B cell (primary cell): ENCODE data around the gene TAGLN2. TPM values are rescaled to one million over a fixed set of nuclear protein-coding genes. Genes with fewer than 3 reads are reported as not detected.

Experiments used
- ATAC-seq: fragments of 200-7000 bp; cut with Tn5 transposase; one replicate; pipeline ENCODE4 v1.10.0; 2021; ENCODE audit warnings: low read depth, mild to moderate bottlenecking, moderate number of reproducible peaks, moderate library complexity
- CTCF ChIA-PET: fragments of 350-600 bp; sonication (Branson Sonifier 250); formaldehyde crosslinking; loops from one replicate; lab custom pipeline; 2021; ENCODE audit warnings: antibody characterized with exemption, inconsistent platforms; lab: Charles Lee
- POLR2A ChIA-PET: fragments of 350-600 bp; sonication (Branson Sonifier 250); formaldehyde crosslinking; loops from one replicate; lab custom pipeline; 2021; ENCODE audit warnings: antibody characterized with exemption; lab: Charles Lee
- DNase-seq: peaks from one replicate; pipeline ENCODE4 v3.0.0; 2013
- H2AFZ ChIP-seq: 2 replicates; pipeline ENCODE4 v1.6.1; 2012; ENCODE audit warnings: mild to moderate bottlenecking, low read depth, low read length; ENCODE audit not compliant: insufficient read depth, poor library complexity, severe bottlenecking
- H3K27ac ChIP-seq, 2 donors: 1 replicate in 1 of 2; 2 replicates in 1 of 2; pipeline ENCODE4 v1.5.1; 2012 to 2013; ENCODE audit warnings: low read length in 2 of 2, mild to moderate bottlenecking in 2 of 2, moderate library complexity in 1 of 2
- H3K27me3 ChIP-seq, 4 experiments: fragments of 200-600 bp in 1 of 4; sonication (generic) in 1 of 4; replicated peaks in 1 of 4; 1 replicate in 2 of 4; 2 replicates in 2 of 4; pipeline versions ENCODE4 v1.6.1 to v1.7.0; 2013 to 2016; ENCODE audit warnings: low read length in 3 of 4, mild to moderate bottlenecking in 2 of 4, mixed read lengths in 1 of 4, moderate library complexity in 1 of 4; ENCODE audit not compliant: insufficient read depth in 4 of 4, control insufficient read depth in 3 of 4; ENCODE audit errors: control extremely low read depth in 1 of 4
- H3K36me3 ChIP-seq, 2 experiments: replicated peaks in 1 of 2; 1 replicate in 1 of 2; 2 replicates in 1 of 2; pipeline versions ENCODE4 v1.6.1 to v1.7.1; 2013; ENCODE audit warnings: low read length in 1 of 2; ENCODE audit not compliant: insufficient read depth in 2 of 2, control insufficient read depth in 1 of 2; ENCODE audit errors: control extremely low read depth in 1 of 2, extremely low read depth in 1 of 2
- H3K4me1 ChIP-seq, 2 donors: fragments of 200-600 bp in 1 of 2; sonication (generic) in 1 of 2; 1 replicate in 1 of 2; 2 replicates in 1 of 2; pipeline versions ENCODE4 v1.5.1 to v1.6.1; 2013 to 2017; ENCODE audit warnings: low read length in 2 of 2; ENCODE audit not compliant: control insufficient read depth in 2 of 2, insufficient read depth in 2 of 2
- H3K4me2 ChIP-seq: replicated peaks from 2 replicates; pipeline ENCODE3; 2012; ENCODE audit warnings: mild to moderate bottlenecking, low read depth, low read length; ENCODE audit not compliant: poor library complexity, severe bottlenecking
- H3K4me3 ChIP-seq, 5 experiments: fragments of 200-600 bp in 1 of 5; sonication (generic) in 1 of 5; 1 replicate in 3 of 5; 2 replicates in 2 of 5; pipeline versions ENCODE4 v1.5.1 to v1.7.0; 2011 to 2016; ENCODE audit warnings: low read length in 4 of 5, mild to moderate bottlenecking in 4 of 5, low read depth in 2 of 5, control low read depth in 1 of 5, moderate library complexity in 1 of 5; ENCODE audit not compliant: insufficient read depth in 1 of 5; ENCODE audit errors: control extremely low read depth in 1 of 5, extremely low read depth in 1 of 5
- H3K79me2 ChIP-seq: fragments of 200-600 bp; sonication (generic); one replicate; pipeline ENCODE4 v1.6.0; 2016; ENCODE audit warnings: low read length; ENCODE audit not compliant: control insufficient read depth, insufficient read depth
- H3K9ac ChIP-seq: fragments of 200-600 bp; sonication (generic); 2 replicates; pipeline ENCODE4 v1.6.1; 2017; ENCODE audit warnings: mild to moderate bottlenecking, low read length, moderate library complexity
- H3K9me3 ChIP-seq, 3 donors: one replicate each; pipeline versions ENCODE4 v1.6.1 to v1.7.1; 2013; ENCODE audit warnings: low read length in 2 of 3; ENCODE audit not compliant: control insufficient read depth in 2 of 3, insufficient read depth in 1 of 3; ENCODE audit errors: control extremely low read depth in 1 of 3
- H4K20me1 ChIP-seq: 2 replicates; pipeline ENCODE4 v1.6.0; 2012; ENCODE audit warnings: mild to moderate bottlenecking, low read length; ENCODE audit not compliant: insufficient read depth, control insufficient read depth, poor library complexity, severe bottlenecking
- H3K27ac Mint-ChIP-seq: one replicate; pipeline ENCODE4 v1.8.0; 2021; ENCODE audit warnings: mixed read lengths
- H3K27me3 Mint-ChIP-seq: one replicate; pipeline ENCODE4 v1.8.0; 2021; ENCODE audit warnings: mixed read lengths
- H3K4me1 Mint-ChIP-seq: one replicate; pipeline ENCODE4 v1.8.0; 2021; ENCODE audit warnings: mixed read lengths
- H3K4me3 Mint-ChIP-seq: one replicate; pipeline ENCODE4 v1.8.0; 2021; ENCODE audit warnings: mixed read lengths
- H3K9me3 Mint-ChIP-seq: one replicate; pipeline ENCODE4 v1.8.0; 2022; ENCODE audit warnings: mixed read lengths; ENCODE audit not compliant: insufficient read depth
- CTCF ChIP-seq: fragments of 200-600 bp; IDR thresholded peaks from one replicate; pipeline ENCODE4 v1.8.0; 2022; ENCODE audit warnings: antibody characterized with exemption, mild to moderate bottlenecking
- EZH2 ChIP-seq: IDR thresholded peaks from 2 replicates; pipeline ENCODE4 v1.6.1; 2012; ENCODE audit warnings: borderline replicate concordance, low read depth, mild to moderate bottlenecking, moderate library complexity, low read length; ENCODE audit not compliant: insufficient read depth, poor library complexity, severe bottlenecking
- WGBS: methylation state at CpG from one replicate; pipeline ENCODE4 v1.1.5; 2013; ENCODE audit warnings: missing lambda C conversion rate; ENCODE audit not compliant: insufficient coverage; 5-methylcytosine and 5-hydroxymethylcytosine counted together
- intact Hi-C: fragments of 100-400 bp; cut with micrococcal nuclease; formaldehyde crosslinking; loops from one replicate; pipeline ENCODE4 v1.10.0; 2022
- polyA plus RNA-seq: library from polyadenylated mRNA; depleted of rRNA; stranded (reverse); fragments of >200 nt; gene quantifications from 2 replicates; pipeline ENCODE4 v1.2.3, GENCODE V29; 2012
- total RNA-seq, 2 donors: library from RNA; stranded (reverse); fragments of 120-200 nt in 1 of 2; gene quantifications; 1 replicate in 1 of 2; 2 replicates in 1 of 2; pipeline versions ENCODE4 v1.2.3 to v1.2.4, GENCODE V29; 2013 to 2022

The TAGLN2 gene
- total and polyA plus RNA-seq, 2 donors (not counting 1 experiment from before 2014, with no cell fraction given) = 342 to 721 TPM

- no peak overlapping the region for H3K27ac Mint-ChIP-seq
These were observed 52.4 kb downstream of the TAGLN2 start for GRCh38 chr1:159872891-159873290.

GRCh38 chr1:159870704-159871103, 54.6 kb downstream of the TAGLN2 start:
- POLR2A ChIA-PET = no interaction called here
- H3K27me3 ChIP-seq = no peaks in the 10 kb centered on the region

More at GRCh38 chr1:159872891-159873290, 52.4 kb downstream of the TAGLN2 start:
- CTCF ChIA-PET = interaction anchor here (1.2 to 2.0 kb wide), 2 partner anchors 16 to 63 kb away, joined by 3 to 7 read pairs; no protein-coding TSS in a partner anchor
- Mint-ChIP-seq H3K9me3 (no peaks in the 10 kb centered on the region), H3K4me3 (no peak overlapping the region), H3K27me3 (peaks cover 16% of the 10 kb centered on the region), H3K4me1 (no peaks in the 10 kb centered on the region)
- POLR2A ChIA-PET = no interaction called here
- Histone ChIP-seq H3K36me3 (no peaks in the 10 kb centered on the region), H3K4me2 (no peak overlapping the region), H3K27me3 (no peaks in the 10 kb centered on the region), H3K79me2 (no peaks in the 10 kb centered on the region), H3K4me1 (no peaks in the 10 kb centered on the region), H4K20me1 (no peaks in the 10 kb centered on the region), H3K4me3 (no peak overlapping the region), H2AFZ (no peak overlapping the region), H3K27ac (no peak overlapping the region), H3K9ac (no peak overlapping the region), H3K9me3 (no peaks in the 10 kb centered on the region)
- ATAC-seq = no peak
- TF ChIP-seq CTCF = no peak
- no peak for TF ChIP-seq EZH2
- intact Hi-C loops = no loop called here
- 94% methylated on average over 13 of the region's 15 CpGs for whole genome bisulfite sequencing
- DNase-seq = no peak

More at GRCh38 chr1:159870704-159871103, 54.6 kb downstream of the TAGLN2 start:
- H3K27me3 Mint-ChIP-seq = peaks cover 20% of the 10 kb centered on the region
- H3K27ac ChIP-seq = no peak overlapping the region
- H3K4me1 ChIP-seq = no peaks in the 10 kb centered on the region
- no peak for DNase-seq
- no peak overlapping the region for H3K27ac Mint-ChIP-seq
- 100% methylated on average over 5 of the region's 5 CpGs for WGBS
- CTCF ChIA-PET = no interaction called here
- ATAC-seq = no peak
- no peaks in the 10 kb centered on the region for H3K9me3 ChIP-seq
- no peak overlapping the region for H2AFZ ChIP-seq
- H3K9ac ChIP-seq = no peak overlapping the region
- H3K4me2 ChIP-seq = no peak overlapping the region
- H3K4me3 Mint-ChIP-seq = no peak overlapping the region
- H3K79me2 ChIP-seq = no peaks in the 10 kb centered on the region
- H3K4me3 ChIP-seq = no peak overlapping the region
- no peaks in the 10 kb centered on the region for H3K36me3 ChIP-seq
- TF ChIP-seq EZH2 = no peak
- TF ChIP-seq CTCF = no peak
- H3K9me3 Mint-ChIP-seq = no peaks in the 10 kb centered on the region
- no peaks in the 10 kb centered on the region for H4K20me1 ChIP-seq
- no peaks in the 10 kb centered on the region for H3K4me1 Mint-ChIP-seq
- intact Hi-C loops = no loop called here
